Measurements from ENCODE around the gene TMEM178B.

TMEM178B gene

GRCh38 chr7:141128506-141128905, 54.6 kb downstream of the TMEM178B start:
- Histone ChIP-seq H3K27ac (no peak overlapping the region), H3K4me3 (no peak overlapping the region)

- Histone ChIP-seq H3K4me3 (no peak overlapping the region), H3K27ac (no peak overlapping the region)
These were observed 55.1 kb downstream of the TMEM178B start for GRCh38 chr7:141128931-141129330.

GRCh38 chr7:141132671-141133070, 58.8 kb downstream of the TMEM178B start:
- Histone ChIP-seq H3K4me3 (no peak overlapping the region), H3K27ac (no peak overlapping the region)

- no peak overlapping the region for H3K27ac ChIP-seq
- H3K4me3 ChIP-seq, result no peak overlapping the region
These were observed 59.8 kb downstream of the TMEM178B start for GRCh38 chr7:141133646-141134045.

DNA sequence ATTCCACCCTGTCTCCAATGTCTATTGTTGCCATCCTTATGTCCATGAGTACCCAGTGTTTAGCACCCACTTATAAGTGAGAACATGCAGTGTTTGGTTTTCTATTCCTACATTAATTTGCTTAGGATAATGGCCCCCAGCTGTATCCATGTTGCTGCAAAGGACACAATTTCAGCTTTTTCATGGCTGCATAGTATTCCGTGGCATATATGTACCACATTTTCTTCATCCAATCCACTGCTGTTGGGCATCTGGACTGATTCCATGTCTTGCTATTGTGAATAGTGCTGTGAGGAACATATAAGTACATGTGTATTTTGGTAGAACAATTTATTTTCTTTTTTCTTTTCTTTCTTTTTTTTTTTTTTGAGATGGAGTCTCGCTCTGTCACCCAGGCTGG, 68.2 kb downstream of the TMEM178B start:
- H3K27ac ChIP-seq, result no peak overlapping the region
- no peak overlapping the region for H3K4me3 ChIP-seq

- no peak overlapping the region for H3K4me3 ChIP-seq
- H3K27ac ChIP-seq, result no peak overlapping the region
These were observed 71.2 kb downstream of the TMEM178B start for GRCh38 chr7:141144921-141145629.

DNA sequence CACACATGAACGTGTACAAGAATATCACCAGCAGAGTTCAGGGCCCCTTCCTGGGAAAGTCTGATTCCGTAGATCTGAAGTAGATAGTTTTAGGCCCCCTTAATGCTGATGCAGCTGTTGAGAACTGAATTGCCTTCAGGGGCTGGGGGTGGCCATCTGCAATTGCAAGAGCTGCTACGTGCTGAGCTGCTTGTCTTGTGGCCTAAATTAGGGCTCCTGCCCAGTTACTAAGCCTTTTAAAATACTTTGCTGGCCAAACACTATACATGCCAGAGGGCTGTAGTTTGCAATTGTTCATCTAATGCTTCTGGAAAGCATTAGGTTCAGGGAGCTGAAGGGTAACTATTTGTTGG, 71.7 kb downstream of the TMEM178B start:
- no peak overlapping the region for H3K4me3 ChIP-seq
- no peak overlapping the region for H3K27ac ChIP-seq

GRCh38 chr7:141147482-141147881, 73.6 kb downstream of the TMEM178B start:
- Histone ChIP-seq H3K27ac (no peak overlapping the region), H3K4me3 (no peak overlapping the region)

- Histone ChIP-seq H3K4me3 (no peak overlapping the region), H3K27ac (no peak overlapping the region)
These were observed 76.6 kb downstream of the TMEM178B start for GRCh38 chr7:141150465-141150864.

- Histone ChIP-seq H3K4me3 (no peak overlapping the region), H3K27ac (no peak overlapping the region)
These were observed 77.9 kb downstream of the TMEM178B start for GRCh38 chr7:141151746-141152145.

GRCh38 chr7:141153231-141153630, 79.4 kb downstream of the TMEM178B start:
- H3K27ac ChIP-seq, result no peak overlapping the region

DNA sequence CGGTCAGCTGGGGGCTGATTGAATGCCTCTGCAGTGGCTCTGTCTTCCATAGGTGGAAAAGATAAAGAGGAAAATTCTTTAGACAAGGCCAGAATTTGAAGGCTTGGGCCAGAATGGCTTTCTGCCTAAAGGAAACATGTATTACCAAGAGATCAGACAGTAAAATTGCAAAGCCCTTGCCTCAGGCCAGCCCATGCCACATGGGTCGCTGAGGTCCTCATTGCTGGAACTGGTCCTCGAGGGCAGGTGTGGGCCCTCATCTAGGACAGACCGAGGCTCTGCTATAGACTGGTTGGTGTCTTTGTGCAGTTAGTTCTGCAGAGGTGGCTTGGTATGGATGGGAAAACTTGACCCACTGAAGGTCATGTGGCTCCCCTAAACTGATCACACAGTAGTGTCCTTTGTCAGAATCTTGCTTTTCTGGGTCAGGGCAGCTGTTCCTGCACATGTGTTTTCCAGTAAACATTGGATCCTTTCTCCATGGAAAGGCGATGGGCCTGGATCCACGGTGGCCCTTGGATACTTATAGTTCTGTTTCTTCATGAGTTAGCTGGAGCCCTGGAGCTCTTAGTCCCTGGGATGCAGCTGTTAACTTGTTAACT, 80.4 kb downstream of the TMEM178B start:
- no peak overlapping the region for H3K27ac ChIP-seq

More at GRCh38 chr7:141153231-141153630, 79.4 kb downstream of the TMEM178B start:
- H3K4me3 ChIP-seq, result no peak overlapping the region

GRCh38 chr7:141156407-141156806, 82.5 kb downstream of the TMEM178B start:
- H3K4me3 ChIP-seq, result no peak overlapping the region
- no peak overlapping the region for H3K27ac ChIP-seq

More for the DNA sequence above, 80.4 kb downstream of the TMEM178B start:
- no peak overlapping the region for H3K4me3 ChIP-seq

DNA sequence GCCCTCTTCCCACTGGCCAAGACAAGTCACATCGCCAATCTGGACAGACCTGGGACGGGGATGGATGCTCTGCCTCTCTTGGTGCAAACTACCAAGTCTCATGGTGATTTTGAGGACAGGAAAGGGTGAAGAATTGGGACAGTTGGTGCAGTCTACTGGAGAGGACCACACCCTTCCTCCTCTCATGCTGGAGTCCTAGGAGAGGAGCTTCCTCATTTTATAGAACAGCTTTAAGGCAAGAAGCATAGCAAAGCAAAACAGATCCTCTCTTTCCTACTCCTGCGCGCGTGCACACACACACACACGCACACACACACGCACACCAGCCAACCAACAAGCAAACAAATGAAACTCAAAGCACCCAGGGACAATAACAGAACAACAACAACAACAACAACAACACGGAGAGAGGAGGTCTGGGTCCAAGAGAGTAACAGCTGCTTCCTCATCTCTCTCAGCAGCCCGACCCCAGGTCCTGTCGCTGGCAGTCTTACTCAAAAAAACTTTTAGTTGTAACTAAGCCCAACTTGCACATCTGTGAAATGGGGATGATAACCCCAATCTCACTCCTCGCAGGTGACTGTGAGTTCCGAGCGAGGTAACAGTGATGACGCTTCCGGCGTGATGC, 83.4 kb downstream of the TMEM178B start:
- no peak overlapping the region for H3K27ac ChIP-seq
- H3K4me3 ChIP-seq, result no peak overlapping the region

- H3K27ac ChIP-seq, result no peak overlapping the region
- no peak overlapping the region for H3K4me3 ChIP-seq
These were observed 84.7 kb downstream of the TMEM178B start for GRCh38 chr7:141158561-141158960.

DNA sequence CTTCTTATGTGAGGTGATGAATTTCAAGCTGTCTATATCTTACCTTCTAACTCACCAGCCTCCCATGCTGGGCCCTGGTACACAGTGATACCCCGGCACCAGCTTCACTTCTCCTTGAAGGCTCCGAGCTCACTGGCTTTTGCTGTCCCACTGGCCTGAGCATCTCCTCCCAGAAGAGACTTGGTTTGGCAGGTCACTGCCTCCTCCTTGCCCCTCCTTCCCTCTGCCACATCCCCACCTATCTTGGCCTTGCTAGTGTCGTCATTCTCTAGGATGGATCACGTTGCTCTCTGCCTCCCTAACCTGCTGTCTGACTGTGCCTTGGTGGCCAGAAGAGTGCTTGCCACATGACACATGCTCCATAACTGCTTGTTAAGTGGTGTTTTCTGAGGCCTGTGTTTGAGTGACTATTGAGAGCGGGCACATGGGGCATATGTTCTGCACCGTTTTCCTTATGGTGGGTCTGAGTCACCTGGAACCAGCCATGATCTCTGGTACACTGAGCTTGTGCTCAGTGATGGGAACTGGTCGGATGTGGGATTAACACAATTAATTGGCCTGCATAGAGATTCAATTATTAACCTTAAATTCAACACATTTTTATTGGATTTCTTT, 86.5 kb downstream of the TMEM178B start:
- Histone ChIP-seq H3K27ac (no peak overlapping the region), H3K4me3 (no peak overlapping the region)

- H3K27ac ChIP-seq, result no peak overlapping the region
- H3K4me3 ChIP-seq, result no peak overlapping the region
These were observed 88.0 kb downstream of the TMEM178B start for GRCh38 chr7:141161550-141162535.

- H3K27ac ChIP-seq, result no peak overlapping the region
- H3K4me3 ChIP-seq, result no peak overlapping the region
These were observed 91.7 kb downstream of the TMEM178B start for GRCh38 chr7:141165521-141165920.

DNA sequence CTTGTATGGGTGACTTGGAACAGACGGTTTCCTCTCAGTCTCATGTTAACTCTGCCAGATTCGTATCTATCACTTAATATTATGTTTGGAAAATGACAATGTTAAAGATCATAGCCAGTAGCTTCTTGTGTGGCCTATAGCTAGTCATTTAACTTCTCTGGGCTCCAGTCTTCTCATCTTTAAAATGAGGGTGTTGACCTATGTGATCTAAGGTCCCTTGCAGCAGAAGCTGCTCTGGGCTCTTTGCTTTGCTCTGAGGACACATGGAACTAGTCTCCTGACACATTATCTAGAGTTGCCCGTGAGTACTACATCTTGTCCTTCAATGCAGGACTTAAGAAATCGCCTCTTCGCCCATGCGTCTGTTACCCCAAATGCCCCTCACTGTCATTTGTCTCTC, 93.1 kb downstream of the TMEM178B start:
- Histone ChIP-seq H3K4me3 (no peak overlapping the region), H3K27ac (no peak overlapping the region)

All from skin epidermis (tissue), 12 donors.